ENCODE data around the gene ZBP1. TPM values are rescaled to one million over a fixed set of nuclear protein-coding genes. Genes with fewer than 3 reads are reported as not detected.

Gene ZBP1
- polyA plus RNA-seq, 1 of the 3 experiments (the other 2 are of a cell fraction): not detected

- no peak for TF ChIP-seq IRF3 (IDR thresholded peaks at IDR 0.05; ENCODE audit: low read depth, low read length)
- TF ChIP-seq GATA2 (CRISPR knock-in tag; IDR thresholded peaks at IDR 0.05): no peak
- TF ChIP-seq JUND (IDR thresholded peaks at IDR 0.05): no peak
- no peak for TF ChIP-seq RAD21 (IDR thresholded peaks at IDR 0.05; ENCODE audit: low read length)
- TF ChIP-seq PBX3 (IDR thresholded peaks at IDR 0.05): no peak
- TF ChIP-seq EZH2phosphoT487 (IDR thresholded peaks at IDR 0.05; ENCODE audit: borderline replicate concordance, low read depth): no peak
Measured at GRCh38 chr20:57666834-57667157, 46.6 kb upstream of the ZBP1 start (continued).

GRCh38 chr20:57666106-57666833, 46.0 kb upstream of the ZBP1 start:
- no peak overlapping the region for H3K9ac ChIP-seq
- no peaks in the 10 kb centered on the region for H3K27me3 ChIP-seq (ENCODE audit: insufficient read depth)
- peaks cover 85% of the 10 kb centered on the region for H4K20me1 ChIP-seq (ENCODE audit: insufficient read depth)
- no peaks in the 10 kb centered on the region for H3K9me2 ChIP-seq
- POLR2A ChIA-PET: no interaction called here
- H3K79me2 ChIP-seq (ENCODE audit: insufficient read depth): peaks cover 89% of the 10 kb centered on the region
- TF ChIP-seq EP300 (IDR thresholded peaks at IDR 0.05; ENCODE audit: borderline replicate concordance in 1 of 2, low read depth in 1 of 2, low read length in 1 of 2) (no peak), TCF12 (IDR thresholded peaks at IDR 0.05) (no peak), NFIC (IDR thresholded peaks at IDR 0.05; ENCODE audit: borderline replicate concordance) (no peak), FOXJ3 (CRISPR knock-in tag; IDR thresholded peaks at IDR 0.05) (no peak), POLR2AphosphoS5 (IDR thresholded peaks at IDR 0.05; ENCODE audit: low read depth, low read length) (no peak), EZH2phosphoT487 (IDR thresholded peaks at IDR 0.05; ENCODE audit: borderline replicate concordance, low read depth) (no peak), YY1 (IDR thresholded peaks at IDR 0.05; ENCODE audit: low read depth) (no peak), CTCF (IDR thresholded peaks at IDR 0.05) (no peak), CHD2 (IDR thresholded peaks at IDR 0.05; ENCODE audit: low read length, partially characterized antibody) (no peak), ELF1 (IDR thresholded peaks at IDR 0.05) (no peak), SMC3 (IDR thresholded peaks at IDR 0.05; ENCODE audit: low read depth, low read length) (no peak), TAF1 (IDR thresholded peaks at IDR 0.05; ENCODE audit: borderline replicate concordance, low read depth, low read length) (no peak)
- peaks cover 0 to 79% of the 10 kb centered on the region in 2 experiments; a peak in 2 of 4 replicates for H3K4me1 ChIP-seq (ENCODE audit: control insufficient read depth in 1 of 2, insufficient read depth in 2 of 2, low read depth in 1 of 2, low read length in 1 of 2)
- no peak overlapping the region for H3K4me3 ChIP-seq (ENCODE audit: low read depth in 2 of 2, low read length in 1 of 2)
- WGBS (ENCODE audit: low lambda C conversion rate): 96% methylated on average over 20 of the region's 21 CpGs
- no peaks in the 10 kb centered on the region for H3F3A ChIP-seq (replicated peaks; ENCODE audit: insufficient read depth)
- no peaks in the 10 kb centered on the region for H3K36me3 ChIP-seq (replicated peaks in 1 of 2; ENCODE audit: control insufficient read depth in 1 of 2, insufficient read depth in 2 of 2, low read length in 1 of 2)
- CTCF ChIA-PET: interaction anchor here (0.9 to 1.7 kb wide), 5 partner anchors 12 to 491 kb away, joined by 3 to 7 read pairs (median 3); no protein-coding TSS in a partner anchor
- H2AFZ ChIP-seq (ENCODE audit: low read depth): no peak overlapping the region
- no peak for DNase-seq
- no peaks in the 10 kb centered on the region for H3K9me3 ChIP-seq
- H3K4me2 ChIP-seq: no peak overlapping the region
- H3K27ac ChIP-seq (ENCODE audit: low read depth in 2 of 2, low read length in 1 of 2): peak overlapping the region in 1 of 2 experiments; percentile 91; a peak in 2 of 4 replicates
